Mucosa of stomach (tissue), 1 donor: ENCODE results near the gene TRAF3IP3.
"Not testable (repeated sequence)": the region's sequence is repeated elsewhere in the genome, so short reads cannot be mapped to it uniquely, and the experiment has no call there.

Experiments used
- H3K27me3 ChIP-seq: one replicate; pipeline ENCODE4 v1.7.0; 2013; ENCODE audit warnings: mild to moderate bottlenecking, low read length; ENCODE audit not compliant: control insufficient read depth, insufficient read depth
- H3K36me3 ChIP-seq: one replicate; pipeline ENCODE4 v1.7.0; 2013; ENCODE audit warnings: low read length; ENCODE audit not compliant: control insufficient read depth, insufficient read depth
- H3K4me1 ChIP-seq: one replicate; pipeline ENCODE4 v1.7.0; 2013; ENCODE audit warnings: mild to moderate bottlenecking, low read length; ENCODE audit not compliant: control insufficient read depth, insufficient read depth
- H3K4me3 ChIP-seq: one replicate; pipeline ENCODE4 v1.7.0; 2013; ENCODE audit warnings: low read length
- H3K9ac ChIP-seq: one replicate; pipeline ENCODE4 v1.7.0; 2013; ENCODE audit warnings: mild to moderate bottlenecking, low read length, moderate library complexity
- H3K9me3 ChIP-seq: one replicate; pipeline ENCODE4 v1.7.0; 2013; ENCODE audit warnings: mild to moderate bottlenecking, low read length, moderate library complexity; ENCODE audit not compliant: control insufficient read depth
- donor health status: Pancreatic carcinoma.

Gene TRAF3IP3

GRCh38 chr1:209790286-209791193, 34.7 kb downstream of the TRAF3IP3 start:
- Histone ChIP-seq H3K4me1 (peaks cover 56% of the 10 kb centered on the region), H3K4me3 (no peak overlapping the region), H3K9me3 (no peaks in the 10 kb centered on the region), H3K27me3 (no peaks in the 10 kb centered on the region), H3K36me3 (peaks cover 12% of the 10 kb centered on the region), H3K9ac (no peak overlapping the region)

GRCh38 chr1:209791920-209792319, 36.1 kb downstream of the TRAF3IP3 start:
- no peak overlapping the region for H3K9ac ChIP-seq
- peaks cover 49% of the 10 kb centered on the region for H3K4me1 ChIP-seq
- H3K9me3 ChIP-seq: no peaks in the 10 kb centered on the region
- H3K27me3 ChIP-seq: no peaks in the 10 kb centered on the region
- peaks cover 12% of the 10 kb centered on the region for H3K36me3 ChIP-seq
- H3K4me3 ChIP-seq: no peak overlapping the region

GRCh38 chr1:209793711-209794110, 37.9 kb downstream of the TRAF3IP3 start:
- H3K9ac ChIP-seq, H3K27me3 ChIP-seq, H3K4me3 ChIP-seq, H3K9me3 ChIP-seq: not testable (repeated sequence)
- Histone ChIP-seq H3K4me1 (peaks cover 31% of the 10 kb centered on the region), H3K36me3 (peaks cover 12% of the 10 kb centered on the region)

- Histone ChIP-seq H3K4me1 (peaks cover 20% of the 10 kb centered on the region), H3K27me3 (no peaks in the 10 kb centered on the region), H3K4me3 (no peak overlapping the region), H3K9ac (no peak overlapping the region), H3K9me3 (no peaks in the 10 kb centered on the region), H3K36me3 (peaks cover 10% of the 10 kb centered on the region)
These were observed 42.3 kb downstream of the TRAF3IP3 start for GRCh38 chr1:209797978-209798639.

- H3K4me3 ChIP-seq: no peak overlapping the region
- H3K4me1 ChIP-seq: peaks cover 34% of the 10 kb centered on the region
- H3K36me3 ChIP-seq: peaks cover 10% of the 10 kb centered on the region
- peak overlapping the region; percentile 42 for H3K9ac ChIP-seq
- H3K9me3 ChIP-seq: no peaks in the 10 kb centered on the region
- H3K27me3 ChIP-seq: no peaks in the 10 kb centered on the region
These were observed 45.4 kb downstream of the TRAF3IP3 start for GRCh38 chr1:209800984-209801834.

GRCh38 chr1:209802117-209802779, 46.4 kb downstream of the TRAF3IP3 start:
- peak overlapping the region; percentile 42 for H3K9ac ChIP-seq
- H3K36me3 ChIP-seq: peaks cover 10% of the 10 kb centered on the region
- H3K27me3 ChIP-seq: no peaks in the 10 kb centered on the region
- H3K4me3 ChIP-seq: no peak overlapping the region
- peaks cover 40% of the 10 kb centered on the region for H3K4me1 ChIP-seq
- no peaks in the 10 kb centered on the region for H3K9me3 ChIP-seq

GRCh38 chr1:209802780-209803152, 46.9 kb downstream of the TRAF3IP3 start:
- Histone ChIP-seq H3K4me3 (no peak overlapping the region), H3K9ac (no peak overlapping the region), H3K36me3 (peaks cover 10% of the 10 kb centered on the region), H3K9me3 (no peaks in the 10 kb centered on the region), H3K4me1 (peaks cover 44% of the 10 kb centered on the region), H3K27me3 (no peaks in the 10 kb centered on the region)

GRCh38 chr1:209803568-209803967, 47.7 kb downstream of the TRAF3IP3 start:
- Histone ChIP-seq H3K4me1 (peaks cover 50% of the 10 kb centered on the region), H3K27me3 (no peaks in the 10 kb centered on the region), H3K4me3 (no peak overlapping the region), H3K9ac (no peak overlapping the region), H3K36me3 (peaks cover 10% of the 10 kb centered on the region), H3K9me3 (no peaks in the 10 kb centered on the region)

GRCh38 chr1:209805341-209805781, 49.5 kb downstream of the TRAF3IP3 start:
- no peaks in the 10 kb centered on the region for H3K27me3 ChIP-seq
- peaks cover 4% of the 10 kb centered on the region for H3K36me3 ChIP-seq
- H3K9ac ChIP-seq: peak overlapping the region; percentile 99
- peaks cover 50% of the 10 kb centered on the region for H3K4me1 ChIP-seq
- peak overlapping the region; percentile 93 for H3K4me3 ChIP-seq
- H3K9me3 ChIP-seq: no peaks in the 10 kb centered on the region

- no peaks in the 10 kb centered on the region for H3K27me3 ChIP-seq
- H3K9ac ChIP-seq: peak within 1 kb of the TSS; percentile 99
- H3K9me3 ChIP-seq: no peaks in the 10 kb centered on the region
- peaks cover 50% of the 10 kb centered on the region for H3K4me1 ChIP-seq
- H3K36me3 ChIP-seq: no peaks in the 10 kb centered on the region
- peak within 1 kb of the TSS; percentile 93 for H3K4me3 ChIP-seq
These were observed 50.3 kb downstream of the TRAF3IP3 start, which contains the start of gene IRF6 for GRCh38 chr1:209805875-209806760. TSS of gene IRF6 (minus strand) at chr1:209806142. CDS start at chr1:209801413, 4,729 bp downstream.
